ENCODE results near the gene TBC1D4.
"Not testable (repeated sequence)": the region's sequence is repeated elsewhere in the genome, so short reads cannot be mapped to it uniquely, and the experiment has no call there.

TBC1D4 gene

GRCh38 chr13:75445717-75446499 is 36.1 kb downstream of the TBC1D4 start:
- DNase-seq, result no peak

GRCh38 chr13:75444016-75444415 is 38.0 kb downstream of the TBC1D4 start:
- no peak for DNase-seq

DNA sequence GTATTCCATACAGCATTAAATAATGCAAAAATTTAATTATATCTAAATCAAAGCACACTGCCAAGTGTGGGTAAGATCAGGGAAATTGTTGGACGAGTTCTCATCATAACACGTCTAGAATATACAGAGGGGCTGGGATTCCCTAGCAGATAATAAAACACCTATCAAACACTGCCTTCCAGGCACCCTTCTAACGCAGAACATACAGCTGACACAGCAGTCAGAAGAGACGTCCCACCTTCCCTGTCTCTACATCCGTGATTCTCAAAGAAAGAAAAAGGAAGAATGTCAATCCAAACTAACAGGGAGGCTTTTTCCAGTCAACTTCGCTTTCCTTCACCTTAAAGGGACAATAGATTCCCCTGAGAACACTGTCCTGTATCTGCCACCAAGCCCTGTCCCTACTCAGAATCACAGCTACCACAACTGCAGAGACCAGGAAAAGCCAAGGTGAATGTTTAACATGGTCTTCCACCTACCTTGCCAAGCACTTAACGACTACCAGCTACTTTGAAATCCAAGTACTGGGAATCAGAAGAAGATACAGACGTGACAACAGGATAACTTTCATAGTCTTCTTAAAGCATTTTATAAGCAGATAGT is 38.5 kb downstream of the TBC1D4 start:
- no peak for DNase-seq

DNA sequence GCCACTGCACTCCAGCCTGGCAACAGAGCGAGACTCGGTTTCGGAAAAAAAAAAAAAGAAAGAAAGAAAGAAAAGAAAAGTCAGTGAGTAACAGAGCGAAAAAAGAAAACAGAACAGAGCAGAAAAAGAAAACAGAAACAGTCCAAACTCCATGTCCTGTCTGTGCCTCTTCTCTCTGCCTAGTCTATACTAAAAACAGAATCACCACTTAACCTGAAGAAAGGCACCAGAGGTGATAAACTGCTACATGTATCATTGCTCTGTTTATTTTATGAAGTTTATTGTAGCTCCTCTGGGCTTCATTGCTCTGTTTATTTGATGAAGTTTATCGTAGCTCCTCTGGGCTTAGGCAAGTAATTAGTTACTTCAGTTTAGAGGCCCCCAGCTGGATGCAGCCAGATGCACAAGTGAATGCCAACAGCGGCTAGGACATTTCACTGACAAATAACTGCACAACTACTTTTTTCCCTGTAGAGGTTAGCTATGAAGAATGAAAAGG is 39.2 kb downstream of the TBC1D4 start:
- DNase-seq, result no peak

GRCh38 chr13:75440100-75440499 is 41.9 kb downstream of the TBC1D4 start:
- DNase-seq, result no peak

DNA sequence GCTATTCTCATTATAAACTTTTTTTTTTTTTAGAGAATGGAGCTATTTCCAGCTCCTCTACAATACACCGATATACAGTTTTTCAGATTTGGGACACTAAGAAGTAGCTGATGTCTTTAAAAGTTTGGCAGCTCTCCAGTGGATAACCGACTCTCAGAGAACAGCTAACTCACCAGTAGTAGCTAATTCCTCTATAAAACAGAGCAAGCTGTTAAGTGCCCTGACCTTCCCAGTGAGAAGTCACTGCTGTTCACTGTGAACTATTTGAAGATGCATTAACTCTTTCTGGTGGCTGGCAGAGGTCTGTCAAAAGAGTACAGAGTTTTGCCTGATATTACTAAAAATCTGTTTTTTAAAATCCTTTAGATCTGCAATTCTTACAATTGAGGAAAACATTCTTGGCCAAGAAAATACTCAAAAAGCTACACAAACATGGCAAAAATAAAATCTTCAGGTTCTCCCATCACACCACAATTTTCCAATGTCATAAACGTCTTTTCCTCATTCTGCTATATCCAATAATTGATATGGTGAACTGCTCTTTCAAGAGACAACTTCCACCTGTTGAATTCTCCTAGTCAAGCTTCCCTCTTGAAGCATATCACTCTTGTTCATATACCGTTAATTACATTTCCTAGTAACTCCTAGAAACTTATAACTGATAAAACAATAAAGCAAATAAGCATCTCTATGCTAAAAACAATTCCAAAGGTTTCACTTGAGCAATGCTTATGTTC is 44.2 kb downstream of the TBC1D4 start:
- DNase-seq, result no peak

DNA sequence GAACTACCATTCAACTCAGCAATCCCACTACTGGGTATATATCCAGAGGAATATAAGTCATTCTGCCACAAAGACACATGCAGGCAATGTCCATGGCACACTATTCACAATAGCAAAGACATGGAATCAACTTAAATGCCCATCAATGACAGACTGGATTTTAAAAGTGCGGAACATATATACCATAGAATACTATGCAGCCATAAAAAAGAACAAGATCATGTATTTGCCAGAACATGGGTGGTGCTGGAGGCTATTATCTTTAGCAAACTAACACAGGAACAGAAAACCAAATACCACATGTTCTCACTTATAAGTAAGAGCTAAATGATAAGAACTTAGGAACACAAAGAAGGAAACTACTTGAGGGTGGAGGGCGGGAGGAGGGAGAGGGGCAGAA is 47.8 kb downstream of the TBC1D4 start:
- not testable (repeated sequence) for DNase-seq

- no peak for DNase-seq
Observed at GRCh38 chr13:75432811-75433244, 49.1 kb downstream of the TBC1D4 start.

DNA sequence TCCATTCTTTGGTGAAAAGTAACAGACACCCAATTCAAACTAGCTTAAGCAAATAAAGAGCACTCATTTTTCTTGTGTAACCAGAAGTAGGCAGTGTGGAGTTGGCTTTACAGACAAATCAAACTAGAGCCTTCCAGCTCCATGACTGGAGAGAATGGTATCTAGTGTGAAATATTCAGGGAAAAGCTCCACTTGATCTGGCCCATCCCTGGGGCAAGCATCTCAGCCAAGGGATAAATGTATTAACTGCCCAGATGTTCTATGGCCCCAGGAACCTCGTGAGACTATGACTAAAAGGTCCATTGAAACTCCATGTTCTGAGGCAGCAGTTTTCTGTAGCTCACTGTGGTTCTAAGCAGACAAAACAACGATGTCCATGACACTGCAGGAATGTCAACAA is 49.9 kb downstream of the TBC1D4 start:
- DNase-seq, result no peak

DNA sequence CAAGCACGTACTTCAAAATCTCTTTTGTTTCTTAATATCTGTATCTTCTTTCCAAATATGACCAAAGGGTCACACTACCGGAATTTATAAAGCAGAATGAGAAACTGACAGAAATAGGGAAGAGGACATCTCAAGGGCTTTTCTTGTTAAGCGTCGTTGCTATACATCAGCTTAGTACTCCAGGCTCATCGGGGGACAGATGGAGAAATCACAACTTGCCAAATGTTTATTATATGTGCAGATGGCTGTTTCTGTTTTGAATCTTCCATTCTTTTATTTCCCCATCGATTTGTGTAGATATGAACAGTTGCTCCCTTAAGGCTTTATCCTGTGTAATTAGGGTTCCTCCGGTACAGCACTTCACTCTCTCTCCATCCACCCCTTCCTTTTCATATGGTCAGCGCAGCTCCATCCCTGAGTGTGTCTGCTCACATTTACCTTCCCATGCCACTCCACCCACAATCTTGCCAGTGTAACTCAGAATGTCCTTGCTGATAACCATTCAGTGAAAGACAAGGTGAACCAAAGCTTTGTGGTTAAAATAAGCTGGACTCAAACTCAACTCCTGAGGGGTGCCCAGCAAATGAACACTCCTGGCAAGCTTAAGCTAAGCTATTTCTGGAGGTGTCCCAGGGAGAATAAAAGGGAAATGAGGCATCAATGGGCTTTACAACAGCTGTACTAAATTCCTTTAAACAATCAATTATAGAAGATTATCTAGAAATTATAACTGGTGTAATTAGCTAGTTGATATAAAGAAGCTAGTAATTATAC is 51.3 kb downstream of the TBC1D4 start:
- no peak for DNase-seq

- DNase-seq, result no peak
Observed at GRCh38 chr13:75426421-75426820, 55.5 kb downstream of the TBC1D4 start.

- no peak for DNase-seq
Observed at GRCh38 chr13:75425216-75426009, 56.6 kb downstream of the TBC1D4 start.

- DNase-seq, result no peak
Observed at GRCh38 chr13:75423946-75424345, 58.0 kb downstream of the TBC1D4 start.

GRCh38 chr13:75422028-75422427 is 59.9 kb downstream of the TBC1D4 start:
- DNase-seq, result no peak

GRCh38 chr13:75421133-75421532 is 60.8 kb downstream of the TBC1D4 start:
- DNase-seq, result no peak

- no peak for DNase-seq
Observed at GRCh38 chr13:75419656-75420055, 62.3 kb downstream of the TBC1D4 start.

DNA sequence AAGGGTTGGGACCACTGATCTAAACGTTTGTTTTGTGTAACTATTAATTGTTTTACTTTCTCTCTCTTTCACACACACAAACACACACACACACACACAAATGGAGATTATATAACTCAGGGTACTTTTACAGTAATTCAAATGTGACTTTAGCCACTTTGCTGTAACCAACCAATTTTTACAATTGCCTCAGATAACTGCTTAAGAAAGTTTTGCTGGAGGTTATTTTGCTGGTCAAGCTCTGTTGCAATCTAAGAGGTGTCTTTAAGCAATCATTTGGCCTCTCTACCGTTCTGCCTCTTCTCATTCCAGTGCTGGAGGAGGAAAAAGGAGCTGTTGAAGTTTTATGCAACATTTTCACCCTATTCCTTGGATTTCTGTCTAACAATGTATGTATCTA is 63.0 kb downstream of the TBC1D4 start:
- DNase-seq, result no peak

- DNase-seq, result no peak
Observed at GRCh38 chr13:75418186-75418843, 63.7 kb downstream of the TBC1D4 start.

DNA sequence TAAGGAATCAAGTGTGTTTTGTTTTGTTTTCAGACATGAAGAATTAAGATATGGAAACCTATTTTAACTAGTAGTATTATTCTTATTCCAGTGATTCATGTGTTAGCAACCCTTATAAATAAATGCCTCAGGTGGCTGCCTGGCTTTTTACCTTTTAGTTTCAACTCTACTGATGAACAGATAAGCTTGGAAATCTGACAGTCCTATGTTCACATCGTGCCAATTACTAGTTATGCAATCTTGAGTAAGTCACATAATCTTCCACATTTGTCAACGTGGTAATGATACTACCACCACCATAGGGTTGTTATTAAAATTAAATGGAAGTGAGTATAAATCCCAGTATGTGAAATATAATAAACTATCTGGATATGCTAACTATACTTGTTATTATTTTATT is 64.3 kb downstream of the TBC1D4 start:
- no peak for DNase-seq

GRCh38 chr13:75417012-75417384 is 65.0 kb downstream of the TBC1D4 start:
- peak in 1 of 2 donors; percentile 5 for DNase-seq

DNA sequence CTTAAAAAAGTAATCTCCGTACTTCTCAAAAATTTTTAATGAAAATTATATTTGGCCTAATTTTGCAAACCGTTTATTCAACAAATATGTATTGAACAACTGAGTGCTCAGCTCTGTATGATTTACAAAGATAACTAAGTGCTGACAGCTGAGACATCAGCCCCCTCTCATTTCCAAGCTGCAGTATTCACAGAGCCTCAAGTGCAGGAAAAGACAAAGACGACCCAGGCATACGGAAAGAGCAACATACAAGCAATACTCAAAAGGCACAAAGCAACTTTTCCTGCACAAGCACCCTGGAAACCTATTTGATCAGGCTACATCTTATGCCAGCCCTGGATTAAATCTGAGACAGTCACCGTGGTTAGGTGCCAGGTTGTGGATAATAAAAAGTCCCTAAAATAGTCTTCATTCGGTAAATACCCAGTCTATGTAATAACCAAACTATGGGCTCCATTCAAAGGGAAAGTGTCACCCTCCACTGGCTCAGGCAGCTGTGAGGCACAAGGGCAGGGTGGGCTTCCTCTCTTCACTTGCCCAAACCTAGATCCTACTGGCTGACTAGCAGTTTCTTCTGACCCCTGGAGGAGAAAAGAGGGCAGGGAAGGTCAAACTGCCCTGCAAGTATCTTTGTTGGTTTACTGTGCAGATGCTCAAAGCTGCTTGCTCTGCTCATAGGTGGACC is 65.5 kb downstream of the TBC1D4 start:
- no peak for DNase-seq
